Effector memory CD4-positive, alpha-beta T cell (primary cell): ENCODE results near the gene CCDC184.
"Not testable (repeated sequence)": the region's sequence is repeated elsewhere in the genome, so short reads cannot be mapped to it uniquely, and the experiment has no call there.

Source experiments
- DNase-seq, 3 donors: peaks; one replicate each; pipeline ENCODE4 v3.0.0-alpha.2; 2020
- H3K27ac ChIP-seq: 2 replicates; pipeline ENCODE4 v1.7.0; 2013; ENCODE audit warnings: mild to moderate bottlenecking, low read length, moderate library complexity; ENCODE audit not compliant: insufficient read depth, poor library complexity, severe bottlenecking
- H3K27me3 ChIP-seq: replicated peaks from 2 replicates; pipeline ENCODE4 v1.7.0; 2013; ENCODE audit warnings: mild to moderate bottlenecking, low read length; ENCODE audit not compliant: insufficient read depth, control insufficient read depth, poor library complexity, severe bottlenecking
- H3K36me3 ChIP-seq: 2 replicates; pipeline ENCODE4 v1.7.0; 2013; ENCODE audit warnings: mild to moderate bottlenecking, low read length, moderate library complexity; ENCODE audit not compliant: control insufficient read depth, insufficient read depth
- H3K4me1 ChIP-seq: 2 replicates; pipeline ENCODE4 v1.7.0; 2013; ENCODE audit warnings: low read length, mild to moderate bottlenecking; ENCODE audit not compliant: control insufficient read depth, insufficient read depth, poor library complexity, severe bottlenecking
- H3K4me3 ChIP-seq: 2 replicates; pipeline ENCODE4 v1.7.0; 2013; ENCODE audit warnings: low read length, low read depth, mild to moderate bottlenecking; ENCODE audit not compliant: insufficient read depth, poor library complexity, severe bottlenecking
- H3K9me3 ChIP-seq: 2 replicates; pipeline ENCODE4 v1.7.0; 2013; ENCODE audit warnings: mild to moderate bottlenecking, low read length, moderate library complexity; ENCODE audit not compliant: control insufficient read depth

CCDC184 gene

GRCh38 chr12:48201091-48201490, 17.6 kb downstream of the CCDC184 start:
- Histone ChIP-seq H3K36me3 (no peaks in the 10 kb centered on the region), H3K4me3 (no peak overlapping the region), H3K9me3 (no peaks in the 10 kb centered on the region), H3K4me1 (peaks cover 22% of the 10 kb centered on the region), H3K27me3 (no peaks in the 10 kb centered on the region), H3K27ac (no peak overlapping the region)
- DNase-seq: no peak

GRCh38 chr12:48201516-48201915, 18.1 kb downstream of the CCDC184 start:
- peaks cover 22% of the 10 kb centered on the region for H3K4me1 ChIP-seq
- no peaks in the 10 kb centered on the region for H3K36me3 ChIP-seq
- H3K4me3 ChIP-seq: no peak overlapping the region
- H3K9me3 ChIP-seq: peaks cover 3% of the 10 kb centered on the region
- DNase-seq: no peak
- no peaks in the 10 kb centered on the region for H3K27me3 ChIP-seq
- H3K27ac ChIP-seq: no peak overlapping the region

- Histone ChIP-seq H3K27me3 (no peaks in the 10 kb centered on the region), H3K36me3 (no peaks in the 10 kb centered on the region), H3K27ac (no peak overlapping the region), H3K9me3 (peaks cover 4% of the 10 kb centered on the region), H3K4me3 (no peak overlapping the region), H3K4me1 (peaks cover 18% of the 10 kb centered on the region)
- DNase-seq: no peak
These were observed 19.3 kb downstream of the CCDC184 start for GRCh38 chr12:48202766-48203165.

GRCh38 chr12:48203192-48203591, 19.7 kb downstream of the CCDC184 start, which contains the start of gene OR10AD1:
Gene OR10AD1 (minus strand): TSS chr12:48203292. CDS start chr12:48203292, 0 bp downstream.
- no peak for DNase-seq
- no peak within 1 kb of the TSS for H3K27ac ChIP-seq
- peaks cover 18% of the 10 kb centered on the region for H3K4me1 ChIP-seq
- H3K4me3 ChIP-seq: no peak within 1 kb of the TSS
- no peaks in the 10 kb centered on the region for H3K36me3 ChIP-seq
- no peaks in the 10 kb centered on the region for H3K27me3 ChIP-seq
- H3K9me3 ChIP-seq: peaks cover 5% of the 10 kb centered on the region

- not testable (repeated sequence) for H3K9me3 ChIP-seq, H3K27ac ChIP-seq, H3K27me3 ChIP-seq, H3K36me3 ChIP-seq, H3K4me3 ChIP-seq, DNase-seq, H3K4me1 ChIP-seq
These were observed 26.1 kb downstream of the CCDC184 start for GRCh38 chr12:48209495-48209894.

GRCh38 chr12:48216785-48217184, 33.3 kb downstream of the CCDC184 start:
- Histone ChIP-seq H3K9me3 (no peaks in the 10 kb centered on the region), H3K4me3 (no peak overlapping the region), H3K27me3 (no peaks in the 10 kb centered on the region), H3K27ac (no peak overlapping the region), H3K4me1 (no peaks in the 10 kb centered on the region), H3K36me3 (no peaks in the 10 kb centered on the region)
- DNase-seq: no peak

GRCh38 chr12:48219631-48220030, 36.2 kb downstream of the CCDC184 start:
- Histone ChIP-seq H3K36me3 (no peaks in the 10 kb centered on the region), H3K27me3 (no peaks in the 10 kb centered on the region), H3K27ac (no peak overlapping the region), H3K4me1 (no peaks in the 10 kb centered on the region), H3K4me3 (no peak overlapping the region), H3K9me3 (no peaks in the 10 kb centered on the region)
- no peak for DNase-seq

GRCh38 chr12:48220701-48221100, 37.3 kb downstream of the CCDC184 start:
- H3K4me1 ChIP-seq: no peaks in the 10 kb centered on the region
- DNase-seq: no peak
- no peak overlapping the region for H3K4me3 ChIP-seq
- no peak overlapping the region for H3K27ac ChIP-seq
- no peaks in the 10 kb centered on the region for H3K36me3 ChIP-seq
- no peaks in the 10 kb centered on the region for H3K9me3 ChIP-seq
- no peaks in the 10 kb centered on the region for H3K27me3 ChIP-seq

- DNase-seq: no peak
- H3K4me3 ChIP-seq: no peak overlapping the region
- H3K9me3 ChIP-seq: no peaks in the 10 kb centered on the region
These were observed 38.2 kb downstream of the CCDC184 start for GRCh38 chr12:48221645-48222044.

GRCh38 chr12:48224533-48224932, 41.1 kb downstream of the CCDC184 start:
- not testable (repeated sequence) for DNase-seq, H3K27me3 ChIP-seq, H3K36me3 ChIP-seq, H3K27ac ChIP-seq, H3K4me3 ChIP-seq, H3K4me1 ChIP-seq, H3K9me3 ChIP-seq

More at GRCh38 chr12:48221645-48222044, 38.2 kb downstream of the CCDC184 start:
- Histone ChIP-seq H3K36me3 (no peaks in the 10 kb centered on the region), H3K4me1 (no peaks in the 10 kb centered on the region), H3K27me3 (no peaks in the 10 kb centered on the region), H3K27ac (no peak overlapping the region)
